HG03378 (cell line): Measurements from ENCODE around the gene CLK4.

Source experiments
- ATAC-seq: cut with Tn5 transposase; IDR thresholded peaks from one replicate; pipeline ENCODE4 v1.9.1; 2021; ENCODE audit warnings: mild to moderate bottlenecking, moderate library complexity; ENCODE audit not compliant: unreplicated experiment

Gene CLK4

GRCh38 chr5:178587763-178588611, 38.9 kb downstream of the CLK4 start:
- ATAC-seq, result no peak

- ATAC-seq, result no peak
These were observed 40.5 kb downstream of the CLK4 start for GRCh38 chr5:178586396-178586795.

GRCh38 chr5:178585421-178585820, 41.4 kb downstream of the CLK4 start:
- ATAC-seq, result peak; percentile 69

DNA sequence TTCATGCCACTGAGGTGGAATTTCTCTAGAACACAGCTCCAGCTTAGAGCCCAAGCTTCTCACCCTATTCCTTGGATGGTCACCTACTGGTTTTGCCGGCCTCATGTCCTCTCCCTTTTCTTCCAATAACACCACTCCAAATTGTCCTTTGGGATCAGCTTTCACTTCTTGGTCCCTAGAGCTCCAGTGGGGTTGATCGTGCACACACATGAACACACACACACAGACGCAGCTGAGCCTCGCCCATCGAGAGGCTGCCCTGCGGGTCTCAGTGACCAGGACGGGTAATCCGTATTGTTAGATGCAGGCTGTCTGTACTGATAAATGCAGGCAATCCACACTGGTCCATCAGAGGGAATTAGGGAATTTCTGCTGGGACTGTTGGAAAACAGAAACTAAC, 43.6 kb downstream of the CLK4 start:
- ATAC-seq, result no peak

DNA sequence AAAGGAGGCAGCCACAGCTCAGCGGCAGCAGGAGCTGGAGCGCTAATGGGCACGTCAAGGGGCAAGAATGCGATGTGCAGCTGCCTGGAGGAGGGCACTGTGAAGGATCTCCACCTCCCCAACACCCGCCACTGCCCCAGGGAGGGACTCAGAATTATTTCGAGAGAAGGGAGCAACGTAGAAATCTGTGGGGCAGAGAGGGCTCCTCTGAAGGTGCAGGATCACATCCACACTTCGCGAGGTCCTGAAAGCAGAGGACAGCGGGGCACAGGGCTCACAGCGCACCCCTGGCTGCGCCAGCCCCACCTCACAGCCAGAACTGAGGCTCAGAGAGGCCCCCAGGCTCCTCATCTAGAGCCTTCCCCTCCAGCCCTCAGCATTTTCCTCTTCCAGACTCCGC, 44.6 kb downstream of the CLK4 start:
- no peak for ATAC-seq

GRCh38 chr5:178581621-178582020, 45.2 kb downstream of the CLK4 start:
- no peak for ATAC-seq

DNA sequence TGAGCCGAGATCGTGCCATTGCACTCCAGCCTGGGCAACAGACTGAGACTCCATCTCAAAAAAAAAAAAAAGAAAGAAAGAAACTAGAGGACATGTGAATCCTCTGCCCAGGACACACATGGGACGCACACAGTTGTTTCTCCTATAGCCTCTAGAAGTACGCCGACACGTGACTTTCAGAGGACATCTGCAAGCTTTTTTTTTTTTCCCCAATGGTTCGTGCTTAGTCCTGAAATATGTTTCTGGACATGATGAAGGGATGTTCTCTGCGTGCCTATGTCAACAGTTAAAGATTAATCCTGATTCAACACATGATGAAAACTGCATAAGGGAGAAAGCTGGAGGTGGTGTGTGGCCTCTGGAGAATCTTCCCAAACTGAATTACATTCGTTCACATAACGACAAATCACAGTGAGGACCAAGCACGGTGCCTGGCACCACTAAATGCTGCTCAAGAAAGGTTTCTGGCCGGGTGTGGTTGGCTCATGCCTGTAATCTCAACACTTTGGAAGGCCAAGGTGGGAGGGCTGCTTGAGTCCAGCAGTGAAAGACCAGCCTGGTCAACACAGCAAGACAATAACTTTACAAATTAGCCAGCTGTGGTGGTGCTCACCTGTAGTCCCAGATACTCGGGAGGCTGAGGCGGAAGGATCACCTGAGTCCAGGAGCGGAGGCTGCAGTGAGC, 46.4 kb downstream of the CLK4 start:
- no peak for ATAC-seq

DNA sequence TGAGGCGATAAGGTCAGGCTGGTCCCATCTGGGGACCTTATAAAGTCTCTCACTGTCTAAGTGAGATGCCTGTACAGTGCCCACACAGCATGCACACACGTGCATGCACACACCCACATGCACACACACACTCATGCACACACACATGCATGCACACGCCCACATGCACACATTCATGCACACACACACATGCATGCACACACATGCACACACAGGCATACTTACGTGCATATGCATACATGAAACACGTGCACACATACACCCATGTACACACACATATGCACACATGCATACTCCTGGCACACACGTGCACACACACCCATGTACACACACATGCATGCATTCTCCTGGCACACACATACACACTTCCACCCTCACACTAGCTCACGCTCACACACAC, 48.9 kb downstream of the CLK4 start:
- ATAC-seq, result no peak

DNA sequence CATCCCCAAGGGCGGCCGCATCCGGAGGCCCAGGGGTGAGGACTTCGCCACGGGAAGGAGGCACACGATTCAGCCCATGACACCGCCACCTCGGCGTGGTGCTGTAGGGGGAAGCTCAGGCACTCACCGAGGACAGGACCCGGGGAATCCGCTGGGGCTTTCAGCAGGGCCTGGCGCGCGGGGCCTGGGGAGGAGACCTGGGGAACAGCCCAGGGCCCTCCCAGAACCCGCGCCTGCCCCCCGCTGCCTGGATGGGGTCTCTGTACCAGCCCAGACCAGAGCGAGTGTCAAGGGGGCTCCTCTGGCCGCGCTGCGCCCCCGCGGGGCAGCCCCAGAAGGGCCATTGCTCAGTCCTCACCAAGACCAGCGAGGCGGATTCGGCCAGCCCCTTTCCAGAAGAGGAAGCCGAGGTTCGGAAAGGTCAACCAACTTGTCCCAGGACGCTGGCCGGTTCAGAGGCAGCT, 49.4 kb downstream of the CLK4 start:
- no peak for ATAC-seq

DNA sequence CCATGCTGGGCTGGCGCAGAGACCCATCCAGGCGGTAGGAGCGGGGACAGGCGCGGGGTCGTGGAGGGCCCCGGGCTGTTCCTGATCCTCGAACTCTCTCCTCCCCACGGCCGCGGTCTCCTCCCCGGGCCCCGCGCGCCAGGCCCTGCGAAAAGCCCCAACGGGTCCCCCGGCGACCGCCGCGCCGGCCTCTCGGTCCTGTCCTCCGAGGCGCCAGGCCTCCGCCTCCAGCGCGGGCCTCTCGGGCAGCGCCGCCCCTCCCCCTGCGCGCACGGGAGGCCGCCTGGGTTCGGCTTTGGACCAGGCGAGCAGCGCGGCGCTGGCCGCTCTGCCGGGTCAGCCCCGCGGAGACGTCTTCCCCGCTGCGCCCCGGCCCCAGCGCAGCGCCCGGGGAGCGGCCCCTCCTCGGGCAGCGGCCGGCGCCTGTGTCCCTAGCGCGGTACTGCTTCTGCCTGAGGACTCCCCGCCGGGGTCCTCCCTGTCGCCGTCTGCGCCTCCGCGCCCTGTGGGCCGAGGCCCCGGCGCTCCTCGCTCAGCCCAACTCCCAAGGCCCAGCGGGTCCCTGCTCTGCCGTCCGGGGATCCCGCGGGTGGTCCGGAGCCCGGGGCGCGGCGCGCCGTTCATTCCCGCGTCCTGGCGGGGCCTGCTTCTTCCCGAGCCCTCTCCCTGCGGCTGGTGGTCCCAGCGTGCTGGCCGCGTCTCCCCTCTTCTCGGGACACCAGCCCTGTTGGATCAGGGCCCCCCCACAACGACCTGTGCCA, 50.1 kb downstream of the CLK4 start:
- ATAC-seq, result no peak

DNA sequence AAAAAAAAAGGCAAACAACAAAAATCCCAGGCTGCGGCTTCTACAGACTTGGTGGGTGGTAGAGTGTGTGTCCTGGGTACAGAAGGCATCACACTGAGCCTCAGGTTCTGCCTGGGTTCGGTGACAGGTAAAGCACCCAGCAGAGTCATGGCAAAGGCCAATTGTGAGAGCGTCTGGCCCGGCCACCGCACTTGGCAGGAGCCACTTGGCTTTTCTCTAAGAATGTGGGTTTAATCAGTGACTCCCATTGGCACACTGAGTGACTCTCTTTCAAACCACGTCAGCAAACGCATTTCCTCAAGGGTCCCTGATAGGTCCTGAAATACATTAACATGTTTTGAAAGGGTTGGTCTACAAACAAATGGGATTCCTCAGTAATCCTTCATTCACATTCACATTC, 53.6 kb downstream of the CLK4 start:
- no peak for ATAC-seq

DNA sequence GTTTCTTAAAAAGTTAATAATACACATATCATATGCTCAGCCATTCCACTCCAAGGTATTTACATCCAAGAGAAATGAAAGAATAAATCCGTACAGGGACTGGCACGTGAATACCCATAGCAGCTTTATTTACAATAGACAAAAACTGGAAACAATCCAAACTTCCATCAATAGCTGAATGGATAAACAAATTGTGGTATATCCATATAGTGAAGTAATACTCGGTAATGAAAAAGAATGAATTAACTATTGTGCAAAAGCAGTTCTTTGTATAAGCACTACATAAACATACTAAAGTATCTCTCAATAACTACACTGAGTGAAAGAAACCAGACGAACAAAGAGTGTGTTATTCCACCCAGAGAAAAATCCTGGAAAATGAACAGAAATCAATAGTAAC, 54.2 kb downstream of the CLK4 start:
- ATAC-seq, result no peak

DNA sequence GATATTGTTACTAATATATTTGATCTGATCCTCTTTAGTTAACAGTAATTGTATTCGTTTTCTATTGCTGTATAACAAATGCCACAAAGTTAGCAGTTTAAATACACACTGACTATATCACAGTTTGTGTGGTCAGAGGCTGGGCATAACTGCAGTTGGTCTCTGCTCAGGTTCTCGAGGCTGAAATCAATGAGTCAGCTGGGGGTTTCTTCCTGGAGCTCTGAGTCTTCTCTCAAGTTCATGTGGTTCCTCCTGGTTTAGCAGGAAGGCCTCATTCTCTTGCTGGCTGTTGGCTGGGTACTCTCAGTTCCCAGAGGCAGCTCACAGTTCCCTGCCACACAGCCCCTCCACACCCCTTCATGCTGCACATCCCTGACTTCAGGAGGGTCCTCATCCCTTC, 57.4 kb downstream of the CLK4 start:
- ATAC-seq, result no peak

- ATAC-seq, result no peak
These were observed 61.9 kb downstream of the CLK4 start for GRCh38 chr5:178564811-178565550.

GRCh38 chr5:178564397-178564796, 62.5 kb downstream of the CLK4 start:
- ATAC-seq, result no peak

DNA sequence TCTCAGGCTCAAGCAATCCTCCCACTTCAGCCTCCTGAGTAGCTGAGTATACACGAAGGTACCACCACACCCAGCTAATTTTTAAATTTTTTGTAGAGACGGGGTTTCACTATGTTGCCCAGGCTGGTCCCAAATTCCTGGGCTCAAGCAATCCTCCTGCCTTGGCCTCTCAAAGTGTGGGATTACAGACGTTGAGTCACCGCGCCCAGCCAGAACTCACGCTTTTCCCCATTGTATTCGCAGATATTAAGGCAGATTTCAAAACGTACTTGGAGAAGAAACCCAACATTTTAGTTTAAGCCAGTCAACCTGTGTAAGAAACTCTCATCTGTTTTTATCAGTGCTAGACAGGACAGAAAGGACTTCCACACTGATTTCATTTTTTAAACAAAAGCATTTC, 63.2 kb downstream of the CLK4 start:
- no peak for ATAC-seq

DNA sequence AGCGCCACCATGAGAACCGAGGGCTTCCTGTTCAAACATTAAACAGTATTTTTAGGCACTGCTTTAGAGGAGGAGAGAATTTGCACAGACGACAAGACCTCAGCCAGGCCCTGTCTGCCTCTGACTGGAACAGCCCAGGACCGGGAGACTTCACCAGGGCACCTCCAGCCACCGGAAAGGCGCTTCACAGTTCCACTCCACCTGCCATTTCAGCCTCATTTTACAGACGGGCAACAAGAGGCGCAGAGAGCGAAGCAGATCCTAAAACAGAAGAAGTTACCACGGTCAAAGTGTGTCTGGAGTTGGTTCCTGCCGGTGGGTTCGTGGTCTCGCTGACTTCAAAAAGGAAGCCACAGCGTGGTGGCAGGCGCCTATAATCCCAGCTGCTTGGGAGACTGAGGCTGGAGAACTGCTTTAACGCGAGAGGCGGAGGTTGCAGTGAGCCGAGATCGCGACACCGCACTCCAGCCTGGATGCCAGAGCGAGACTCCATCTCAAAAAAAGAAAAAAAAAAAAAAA, 65.0 kb downstream of the CLK4 start:
- ATAC-seq, result no peak

DNA sequence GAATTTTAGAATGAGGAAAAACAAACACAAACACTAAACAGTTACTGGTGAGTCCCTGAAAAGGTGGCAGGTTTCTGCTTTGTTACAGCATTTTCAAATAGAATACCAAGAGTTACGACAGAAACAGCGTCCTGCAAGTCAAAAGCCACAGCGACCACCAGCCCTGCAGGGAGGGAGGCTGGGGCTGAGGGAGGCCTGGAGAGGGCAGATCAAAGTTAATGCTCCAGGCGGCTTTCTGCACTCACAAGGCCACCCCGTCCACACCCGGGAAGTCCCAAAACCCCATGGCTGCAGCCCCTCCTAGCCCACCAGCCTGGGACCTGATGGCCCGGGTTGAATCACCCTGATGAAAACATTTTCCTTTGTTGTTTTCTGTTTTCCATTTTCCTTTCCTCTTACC, 65.9 kb downstream of the CLK4 start:
- ATAC-seq, result no peak

- ATAC-seq, result no peak
These were observed 69.4 kb downstream of the CLK4 start for GRCh38 chr5:178557416-178557815.

DNA sequence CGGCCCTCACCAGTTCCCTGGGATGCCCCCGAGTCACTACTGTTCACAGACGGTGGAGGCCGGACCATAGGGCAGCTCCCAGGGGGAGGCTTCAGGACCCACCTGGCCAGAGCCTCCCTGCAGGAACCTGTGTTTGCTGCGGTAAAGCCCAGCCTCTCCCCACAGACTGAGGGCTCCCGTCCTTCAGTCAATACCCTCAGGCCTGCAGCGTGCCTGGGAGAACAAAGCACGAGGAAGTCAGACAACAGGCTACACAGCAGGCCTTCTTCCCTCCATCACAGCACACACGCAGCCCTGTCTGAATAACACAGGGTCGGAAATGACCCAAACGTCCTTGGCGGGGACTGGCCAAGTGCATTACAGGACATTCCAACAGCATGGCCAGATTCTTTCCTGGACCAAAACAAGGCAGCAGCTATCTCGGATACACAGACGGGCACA, 71.1 kb downstream of the CLK4 start:
- no peak for ATAC-seq

DNA sequence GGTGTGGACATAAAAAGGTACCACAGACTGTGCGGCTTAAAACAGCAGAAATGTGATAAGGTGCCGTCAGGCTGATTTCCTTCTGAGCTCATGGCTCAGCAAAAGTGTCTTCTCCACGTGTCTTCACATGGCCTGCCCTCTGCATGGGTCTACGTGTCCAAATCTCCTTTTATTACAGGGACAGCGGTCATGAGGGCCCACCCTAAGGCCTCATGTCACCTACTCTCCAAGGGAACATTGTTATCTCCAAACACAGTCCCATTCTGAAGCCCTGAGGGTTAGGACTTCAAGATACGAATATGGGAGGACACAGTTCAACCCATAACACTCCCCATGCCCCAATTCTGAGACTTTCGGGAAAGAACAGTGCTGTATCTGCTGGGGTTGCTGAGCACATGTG, 71.8 kb downstream of the CLK4 start:
- ATAC-seq, result no peak
